ENCODE measurements around the gene RASGEF1B. TPM values are rescaled to one million over a fixed set of nuclear protein-coding genes. Genes with fewer than 3 reads are reported as not detected.

RASGEF1B gene
- total and polyA plus RNA-seq, 2 of the 4 experiments (the other 2 are of a cell fraction), result 0.09 to 0.36 TPM

DNA sequence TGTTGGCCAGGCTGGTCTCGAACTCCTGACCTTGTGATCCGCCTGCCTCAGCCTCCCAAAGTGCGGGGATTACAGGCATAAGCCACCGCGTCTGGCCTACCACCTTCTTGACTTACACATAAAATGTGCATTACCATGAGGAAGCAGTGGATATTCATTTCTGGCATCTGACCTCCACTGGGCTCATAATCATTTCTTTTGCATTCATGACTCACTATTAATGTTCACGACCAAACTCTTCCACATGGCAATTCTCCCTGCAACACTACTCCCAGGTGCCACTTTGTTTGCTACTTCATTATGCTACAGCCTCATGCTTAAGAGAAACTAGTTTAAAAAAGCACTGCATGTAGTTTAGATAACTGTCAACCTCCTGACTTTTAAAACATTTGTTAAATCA is 22.7 kb downstream of the RASGEF1B start:
- CTCF ChIA-PET, result no interaction called here
- no peak overlapping the region for H4K5ac ChIP-seq (ENCODE audit: low read depth, low read length)
- in situ Hi-C loops (cut with MboI; ENCODE audit: low sequenced_read_pairs), result no loop called here

More for the DNA sequence above, 22.7 kb downstream of the RASGEF1B start:
- Histone ChIP-seq H3K4ac (ENCODE audit: low read depth, low read length) (no peak overlapping the region), H2AK9ac (replicated peaks; ENCODE audit: low read depth, low read length, poor library complexity) (no peak overlapping the region), H3K4me1 (ENCODE audit: control insufficient read depth, insufficient read depth, low read length) (peaks cover 10% of the 10 kb centered on the region), H2BK120ac (ENCODE audit: low read depth, low read length) (no peak overlapping the region), H3K9me3 (ENCODE audit: control insufficient read depth, insufficient read depth, low read length) (no peaks in the 10 kb centered on the region), H3K18ac (ENCODE audit: low read depth, low read length) (no peak overlapping the region; the same call in 1 of the 2 replicates), H3K79me1 (ENCODE audit: low read depth in 1 of 2, low read length in 2 of 2) (no peaks in the 10 kb centered on the region), H3K4me2 (ENCODE audit: low read depth, low read length) (no peak overlapping the region), H4K20me1 (ENCODE audit: insufficient read depth, low read length) (no peaks in the 10 kb centered on the region), H3K23ac (ENCODE audit: low read depth, low read length) (no peak overlapping the region), H3K27me3 (ENCODE audit: control insufficient read depth, insufficient read depth, low read length) (no peaks in the 10 kb centered on the region), H3K14ac (replicated peaks; ENCODE audit: low read depth, low read length) (no peak overlapping the region), H3K4me3 (ENCODE audit: insufficient read depth, low read depth, low read length) (no peak overlapping the region), H4K8ac (ENCODE audit: low read depth in 2 of 2, low read length in 2 of 2) (no peak overlapping the region), H2BK20ac (ENCODE audit: low read depth, low read length) (no peak overlapping the region), H2BK5ac (ENCODE audit: low read depth, low read length, poor library complexity, severe bottlenecking) (no peak overlapping the region), H3K27ac (ENCODE audit: insufficient read depth, low read length) (no peak overlapping the region), H2AFZ (replicated peaks; ENCODE audit: low read length, poor library complexity) (no peak overlapping the region), H2BK15ac (ENCODE audit: low read depth, low read length) (no peak overlapping the region), H3K56ac (ENCODE audit: extremely low read depth, insufficient read depth, low read length) (no peak overlapping the region), H3K9me1 (ENCODE audit: insufficient read depth, low read length) (no peaks in the 10 kb centered on the region), H4K91ac (ENCODE audit: insufficient read depth, low read depth, low read length) (no peak overlapping the region), H3K9ac (ENCODE audit: low read depth, low read length) (no peak overlapping the region), H3K36me3 (ENCODE audit: control insufficient read depth, insufficient read depth, low read length) (no peaks in the 10 kb centered on the region; the same call in 1 of the 2 replicates), H2AK5ac (ENCODE audit: low read depth, low read length) (no peak overlapping the region)
- POLR2A ChIA-PET (ENCODE audit: unreplicated experiment), result no interaction called here
- dilution Hi-C loops (cut with HindIII; ENCODE audit: low sequenced_read_pairs, unreplicated experiment) (no loop called here), intact Hi-C loops (cut with micrococcal nuclease) (no loop called here)
- 80% methylated on average over 5 of the region's 6 CpGs; no CpG with 5 or more reads in 1 of the 2 experiments for WGBS, 2 experiments (ENCODE audit: extremely low coverage in 2 of 2, insufficient read length in 1 of 2)
- TF ChIP-seq FOS (IDR thresholded peaks at IDR 0.05; ENCODE audit: low read depth, low read length), result no peak
- no peak for TF ChIP-seq CEBPB (IDR thresholded peaks at IDR 0.05; ENCODE audit: low read depth, low read length)
- no peak for TF ChIP-seq BHLHE40 (IDR thresholded peaks at IDR 0.05; ENCODE audit: low read depth, low read length)
- no peak for TF ChIP-seq RFX5 (IDR thresholded peaks at IDR 0.05; ENCODE audit: low read depth, low read length)
- TF ChIP-seq MAFK (IDR thresholded peaks at IDR 0.05; ENCODE audit: low read depth, low read length), result no peak
- TF ChIP-seq, protein P1, sequence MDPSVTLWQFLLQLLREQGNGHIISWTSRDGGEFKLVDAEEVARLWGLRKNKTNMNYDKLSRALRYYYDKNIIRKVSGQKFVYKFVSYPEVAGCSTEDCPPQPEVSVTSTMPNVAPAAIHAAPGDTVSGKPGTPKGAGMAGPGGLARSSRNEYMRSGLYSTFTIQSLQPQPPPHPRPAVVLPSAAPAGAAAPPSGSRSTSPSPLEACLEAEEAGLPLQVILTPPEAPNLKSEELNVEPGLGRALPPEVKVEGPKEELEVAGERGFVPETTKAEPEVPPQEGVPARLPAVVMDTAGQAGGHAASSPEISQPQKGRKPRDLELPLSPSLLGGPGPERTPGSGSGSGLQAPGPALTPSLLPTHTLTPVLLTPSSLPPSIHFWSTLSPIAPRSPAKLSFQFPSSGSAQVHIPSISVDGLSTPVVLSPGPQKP (IDR thresholded peaks at IDR 0.05; ENCODE audit: borderline replicate concordance, low read depth, low read length), result no peak
- no peak for TF ChIP-seq MAZ (IDR thresholded peaks at IDR 0.05; ENCODE audit: borderline replicate concordance, low read depth, low read length)
- TF ChIP-seq POLR2A (IDR thresholded peaks at IDR 0.05; ENCODE audit: low read depth, low read length), result no peak
- TF ChIP-seq RCOR1 (IDR thresholded peaks at IDR 0.05; ENCODE audit: insufficient replicate concordance, low read length), result no peak
- no peak for TF ChIP-seq NFE2L2 (IDR thresholded peaks at IDR 0.05; ENCODE audit: low read depth, low read length)
- no TSS peak for BruUV-seq (replicated peaks)
- ATAC-seq (ENCODE audit: low read depth) (peak; percentile 15; the same call in 1 of the 2 replicates), DNase-seq (peak; percentile 40)

All from IMR-90 (cell line).